ENCODE measurements around the gene TMEM223. TPM values are rescaled to one million over a fixed set of nuclear protein-coding genes. Genes with fewer than 3 reads are reported as not detected.
"Not testable (repeated sequence)": the region's sequence is repeated elsewhere in the genome, so short reads cannot be mapped to it uniquely, and the experiment has no call there.

TMEM223 gene
- total RNA-seq, 3 donors from 2014 or later, result 26.9 to 34.1 (median 29.8) TPM

DNA sequence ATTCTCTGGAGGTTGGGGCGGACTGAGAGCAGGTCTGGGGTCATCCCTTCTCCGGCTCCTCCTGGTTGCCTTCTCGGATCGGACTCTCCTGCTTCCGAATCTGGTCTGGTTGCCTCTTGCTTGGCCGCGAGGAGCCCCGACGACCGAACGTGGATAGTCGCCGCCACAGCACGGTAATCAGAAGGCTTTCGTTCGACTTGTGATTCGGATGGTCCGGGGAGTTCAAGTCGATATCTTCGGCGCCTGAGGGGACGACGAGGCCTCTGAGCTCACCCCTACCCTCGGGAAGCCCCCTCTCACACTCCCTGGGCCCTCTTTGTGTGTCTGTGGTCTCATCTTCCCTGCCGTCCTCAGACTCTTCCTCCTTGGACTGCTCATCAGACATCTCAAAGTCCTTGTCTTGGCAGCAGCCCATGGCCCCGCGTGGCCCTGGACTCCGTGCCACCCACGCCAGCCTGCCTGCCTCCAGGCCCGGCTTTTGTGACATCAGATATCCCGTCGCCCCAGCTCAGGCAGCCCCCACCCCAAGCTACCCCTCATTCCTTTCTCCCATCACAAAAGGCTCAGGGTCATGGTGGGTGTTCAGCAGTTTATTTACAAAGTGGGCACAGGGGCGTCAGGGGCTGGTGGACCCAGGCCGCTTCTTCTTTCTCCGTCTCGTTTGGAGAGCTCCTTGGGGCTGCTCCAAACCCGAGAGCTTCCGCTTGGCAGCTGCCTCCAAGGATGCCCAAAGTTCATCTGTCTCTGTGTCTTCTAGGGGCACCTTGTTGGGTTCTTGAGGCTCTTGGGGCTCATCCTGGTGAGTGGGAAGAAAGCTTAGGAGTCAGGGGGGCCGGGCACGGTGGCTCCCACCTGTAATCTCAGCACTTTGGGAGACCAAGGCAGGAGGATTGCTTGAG lies 40.8 kb upstream of the TMEM223 start, which contains the start of gene TEX54:
Gene TEX54 (minus strand): TSS at position 506 of the 899 bp plus-strand sequence.
- no peaks in the 10 kb centered on the region for H3K27me3 ChIP-seq
- peaks cover 4 to 6% of the 10 kb centered on the region in 2 donors for H3K4me1 ChIP-seq
- intact Hi-C loops (cut with DNase I; ENCODE audit: low total_unique reads), result loop anchor here (10.0 kb wide), 1 partner anchor 48 kb away; the partner anchor contains the start of gene TMEM179B

DNA sequence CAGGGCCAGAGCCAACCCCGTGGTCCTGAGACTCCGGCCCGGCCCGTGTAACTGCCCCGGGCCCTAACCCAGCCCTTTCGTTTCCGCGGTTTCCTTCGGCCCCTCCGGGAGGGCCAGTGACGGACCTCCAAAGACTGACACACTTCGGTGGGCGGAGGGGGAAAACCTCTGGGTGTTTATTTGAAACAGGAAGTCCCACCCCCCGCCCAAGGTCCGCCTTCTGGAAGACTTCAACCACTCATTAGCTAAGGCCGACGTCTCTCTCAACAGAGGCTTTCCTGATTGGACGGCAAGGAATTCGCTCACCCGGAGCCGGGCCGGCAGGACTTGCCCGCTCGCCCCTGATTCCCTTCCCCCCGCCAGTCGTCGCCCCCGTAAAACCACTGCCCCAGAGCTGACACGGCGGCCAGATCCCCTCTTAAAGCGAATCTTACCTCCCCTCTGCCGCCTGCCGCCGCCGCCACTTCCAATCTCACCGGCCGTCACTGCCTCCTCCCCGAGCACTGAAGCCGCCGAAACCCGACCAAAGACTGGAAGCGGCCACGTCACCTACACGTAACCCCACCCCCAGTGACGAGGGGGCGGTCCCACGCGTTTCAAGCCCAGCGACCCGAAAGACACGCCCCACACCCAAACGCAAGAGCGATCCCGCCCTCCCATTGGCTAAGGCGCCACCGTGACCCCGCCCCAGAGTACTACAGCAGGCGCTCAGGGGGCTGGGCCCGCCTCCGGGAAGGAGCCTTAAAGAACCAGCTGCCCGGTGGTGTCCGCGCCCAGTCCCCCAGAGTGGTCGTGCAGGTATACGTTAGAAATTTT lies 39.9 kb upstream of the TMEM223 start, which contains the start of gene STX5:
Gene STX5 (minus strand): TSS at position 532 of the 816 bp plus-strand sequence. CDS start 808 bp downstream, outside the sequence.
- Histone ChIP-seq H3K27ac (peak within 1 kb of the TSS; percentile 98), H3K9me3 (no peaks in the 10 kb centered on the region), H3K4me3 (peak within 1 kb of the TSS; percentile 74 to 92 (median 88)), H3K4me1 (peaks cover 4 to 6% of the 10 kb centered on the region in 2 donors), H3K27me3 (no peaks in the 10 kb centered on the region), H3K36me3 (no peaks in the 10 kb centered on the region)
- DNase-seq (ENCODE audit: low spot score in 2 of 2), result peak; percentile 100
- TF ChIP-seq CTCF (IDR thresholded peaks at IDR 0.05) (no peak), POLR2AphosphoS5 (IDR thresholded peaks at IDR 0.05) (peak; percentile 69 to 98 (median 82)), POLR2A (IDR thresholded peaks at IDR 0.05) (peak; percentile 92)
- intact Hi-C loops (cut with DNase I; ENCODE audit: low total_unique reads), result loop anchor here (10.0 kb wide), 1 partner anchor 47 kb away; the partner anchor contains the start of gene TMEM179B

More for the DNA sequence above, 40.8 kb upstream of the TMEM223 start, which contains the start of gene TEX54:
- Histone ChIP-seq H3K4me3 (peak within 1 kb of the TSS; percentile 74 to 92 (median 88)), H3K36me3 (no peaks in the 10 kb centered on the region), H3K9me3 (no peaks in the 10 kb centered on the region), H3K27ac (peak within 1 kb of the TSS; percentile 98)
- peak; percentile 59 to 64 for DNase-seq (ENCODE audit: low spot score in 2 of 2)
- TF ChIP-seq POLR2A (IDR thresholded peaks at IDR 0.05), result no peak
- no peak for TF ChIP-seq POLR2AphosphoS5 (IDR thresholded peaks at IDR 0.05)
- no peak for TF ChIP-seq CTCF (IDR thresholded peaks at IDR 0.05)

DNA sequence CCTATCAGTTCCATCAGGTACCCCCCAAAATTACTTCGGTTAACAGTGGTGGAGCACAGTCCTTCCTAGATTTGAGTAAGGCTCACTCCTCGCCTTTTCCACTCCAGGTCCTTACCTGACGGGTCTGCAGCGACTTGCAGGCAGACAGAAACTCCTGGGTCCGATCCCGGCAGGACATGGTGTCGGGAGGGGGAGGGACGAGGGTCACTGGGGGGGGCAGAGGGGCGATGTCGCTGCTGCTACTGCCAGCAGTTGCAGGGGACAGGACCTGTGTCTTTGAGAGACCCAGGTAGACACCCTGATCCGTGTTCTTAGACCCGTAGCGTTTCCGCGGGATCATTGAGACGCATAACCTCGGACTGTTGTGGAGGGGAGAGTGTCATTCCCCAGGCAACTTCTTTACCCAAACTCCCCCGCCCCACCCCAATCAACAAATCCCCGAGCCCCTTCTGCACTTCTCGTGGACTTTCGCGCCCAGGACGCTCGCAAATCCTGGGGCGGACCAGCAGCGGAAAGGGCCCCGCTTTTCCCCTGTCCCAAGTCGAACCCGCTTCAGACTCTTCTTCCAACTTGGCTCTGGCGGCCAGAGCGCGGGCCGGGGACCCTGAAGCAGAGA lies 39.2 kb upstream of the TMEM223 start:
- peaks cover 4 to 6% of the 10 kb centered on the region in 2 donors for H3K4me1 ChIP-seq
- no peaks in the 10 kb centered on the region for H3K9me3 ChIP-seq
- H3K4me3 ChIP-seq, result peak overlapping the region; percentile 74 to 92 (median 88)
- no peaks in the 10 kb centered on the region for H3K36me3 ChIP-seq
- intact Hi-C loops (cut with DNase I; ENCODE audit: low total_unique reads), result loop anchor here (10.0 kb wide), 1 partner anchor 46 kb away; the partner anchor contains the start of gene TMEM179B
- no peaks in the 10 kb centered on the region for H3K27me3 ChIP-seq
- DNase-seq (ENCODE audit: low spot score in 2 of 2), result no peak
- TF ChIP-seq CTCF (IDR thresholded peaks at IDR 0.05) (no peak), POLR2A (IDR thresholded peaks at IDR 0.05) (no peak), POLR2AphosphoS5 (IDR thresholded peaks at IDR 0.05) (no peak)
- H3K27ac ChIP-seq, result peak overlapping the region; percentile 98

- DNase-seq (ENCODE audit: low spot score in 2 of 2); H3K27me3 ChIP-seq; H3K4me3 ChIP-seq; H3K4me1 ChIP-seq; H3K9me3 ChIP-seq; H3K27ac ChIP-seq: not testable (repeated sequence)
- intact Hi-C loops (cut with DNase I; ENCODE audit: low total_unique reads), result loop anchor here (10.0 kb wide), 1 partner anchor 417 kb away; the partner anchor contains the start of gene SLC22A25
- H3K36me3 ChIP-seq, result peaks cover 21% of the 10 kb centered on the region
These were observed 36.3 kb upstream of the TMEM223 start for GRCh38 chr11:62828130-62828529.

- Histone ChIP-seq H3K4me3 (no peak overlapping the region), H3K27me3 (no peaks in the 10 kb centered on the region), H3K27ac (no peak overlapping the region), H3K9me3 (no peaks in the 10 kb centered on the region), H3K36me3 (peaks cover 21% of the 10 kb centered on the region), H3K4me1 (no peaks in the 10 kb centered on the region)
- no peak for TF ChIP-seq POLR2A (IDR thresholded peaks at IDR 0.05)
- no peak for DNase-seq (ENCODE audit: low spot score in 2 of 2)
- intact Hi-C loops (cut with DNase I; ENCODE audit: low total_unique reads), result loop anchor here (10.0 kb wide), 1 partner anchor 421 kb away; the partner anchor contains the start of gene SLC22A25
These were observed 31.9 kb upstream of the TMEM223 start for GRCh38 chr11:62823677-62824076.
